Calu3 (cell line): ENCODE measurements around the gene CNTNAP1. TPM values are rescaled to one million over a fixed set of nuclear protein-coding genes. Genes with fewer than 3 reads are reported as not detected.

ENCODE experiments used
- BruUV-seq: library from RNA; stranded (reverse); fragments of 400-500 nt; replicated peaks from 2 replicates; lab custom pipeline; 2021; lab: Mats Ljungman, UMichigan
- CTCF ChIA-PET: fragments of 300-600 bp; sonication (Branson Sonifier 250); formaldehyde crosslinking; loops from one replicate; lab custom pipeline; 2022; ENCODE audit warnings: antibody characterized with exemption; lab: Charles Lee
- DNase-seq: peaks from one replicate; pipeline ENCODE4 v3.0.0; 2022
- H3K27ac Mint-ChIP-seq: one replicate; pipeline ENCODE4 v1.8.0; 2022; ENCODE audit warnings: mixed read lengths; ENCODE audit not compliant: unreplicated experiment
- H3K27me3 Mint-ChIP-seq: one replicate; pipeline ENCODE4 v1.8.0; 2022; ENCODE audit warnings: mixed read lengths; ENCODE audit not compliant: unreplicated experiment
- H3K36me3 Mint-ChIP-seq: one replicate; pipeline ENCODE4 v1.8.0; 2022; ENCODE audit warnings: mild to moderate bottlenecking, moderate library complexity, mixed read lengths; ENCODE audit not compliant: insufficient read depth, unreplicated experiment
- H3K4me1 Mint-ChIP-seq: one replicate; pipeline ENCODE4 v1.8.0; 2022; ENCODE audit warnings: mild to moderate bottlenecking, low read depth, mixed read lengths; ENCODE audit not compliant: unreplicated experiment
- H3K4me3 Mint-ChIP-seq: one replicate; pipeline ENCODE4 v1.8.0; 2022; ENCODE audit warnings: mild to moderate bottlenecking, low read depth, moderate library complexity, mixed read lengths; ENCODE audit not compliant: unreplicated experiment
- H3K9me3 Mint-ChIP-seq: one replicate; pipeline ENCODE4 v1.8.0; 2022; ENCODE audit warnings: low read depth, mixed read lengths; ENCODE audit not compliant: unreplicated experiment
- CTCF ChIP-seq: fragments of 200-600 bp; IDR thresholded peaks from one replicate; pipeline ENCODE4 v1.8.0; 2022; ENCODE audit warnings: antibody characterized with exemption; ENCODE audit not compliant: unreplicated experiment
- intact Hi-C: fragments of 100-400 bp; cut with micrococcal nuclease; formaldehyde crosslinking; loops from one replicate; pipeline ENCODE4 v1.10.0; 2022; ENCODE audit not compliant: unreplicated experiment
- total RNA-seq: library from RNA; stranded (reverse); gene quantifications from 2 replicates; pipeline ENCODE4 v1.2.3, GENCODE V29; 2022

Gene CNTNAP1
- total RNA-seq, 1 experiment from 2014 or later = 1.3 TPM

- peaks cover 68% of the 10 kb centered on the region for H3K36me3 Mint-ChIP-seq
- CTCF ChIA-PET = interaction anchor here (0.8 to 6.3 kb wide), 11 partner anchors 12 to 112 kb away, joined by 3 to 66 read pairs (median 5); partner anchors contain the start of genes MLX, PSMC3IP, RETREG3 and TUBG1
- no peak overlapping the region for H3K27ac Mint-ChIP-seq
These were observed 2.6 kb upstream of the CNTNAP1 start for GRCh38 chr17:42679492-42680330.

GRCh38 chr17:42680331-42680808, 2.0 kb upstream of the CNTNAP1 start:
- peak overlapping the region; percentile 73 for H3K27ac Mint-ChIP-seq
- peaks cover 35% of the 10 kb centered on the region for H3K27me3 Mint-ChIP-seq
- H3K4me1 Mint-ChIP-seq = peaks cover 52% of the 10 kb centered on the region
- no peak for TF ChIP-seq CTCF
- BruUV-seq = no TSS peak
- peak overlapping the region; percentile 93 for H3K4me3 Mint-ChIP-seq
- CTCF ChIA-PET = interaction anchor here (0.6 to 6.3 kb wide), 5 partner anchors 56 to 102 kb away, joined by 3 to 66 read pairs (median 16); partner anchors contain the start of genes PSMC3IP, RETREG3 and TUBG1
- no peaks in the 10 kb centered on the region for H3K9me3 Mint-ChIP-seq
- intact Hi-C loops = no loop called here
- no peak for DNase-seq
- peaks cover 61% of the 10 kb centered on the region for H3K36me3 Mint-ChIP-seq

More at GRCh38 chr17:42679492-42680330, 2.6 kb upstream of the CNTNAP1 start:
- H3K4me1 Mint-ChIP-seq = peaks cover 55% of the 10 kb centered on the region
- peaks cover 35% of the 10 kb centered on the region for H3K27me3 Mint-ChIP-seq
- intact Hi-C loops = loop anchor here (5.0 to 10.0 kb wide), 3 partner anchors 72 to 102 kb away; partner anchors contain the start of genes PSMC3IP, RAMP2, RETREG3 and TUBG1
- no TSS peak for BruUV-seq
- H3K4me3 Mint-ChIP-seq = peak overlapping the region; percentile 93
- no peaks in the 10 kb centered on the region for H3K9me3 Mint-ChIP-seq
- TF ChIP-seq CTCF = peak; percentile 96
- peak; percentile 95 for DNase-seq

- Mint-ChIP-seq H3K27ac (no peak overlapping the region), H3K36me3 (peaks cover 36% of the 10 kb centered on the region), H3K27me3 (peaks cover 35% of the 10 kb centered on the region), H3K9me3 (no peaks in the 10 kb centered on the region), H3K4me1 (peaks cover 44% of the 10 kb centered on the region), H3K4me3 (peak overlapping the region; percentile 71)
- intact Hi-C loops = no loop called here
- no TSS peak for BruUV-seq
- no peak for TF ChIP-seq CTCF
- DNase-seq = peak; percentile 54
- CTCF ChIA-PET = interaction anchor here (0.6 to 2.0 kb wide), 9 partner anchors 8 to 1390 kb away, joined by 3 to 19 read pairs (median 4); partner anchors contain the start of genes PSMC3IP, RETREG3 and TUBG1
These were observed 532 bp downstream of the CNTNAP1 start for GRCh38 chr17:42682722-42683403.

GRCh38 chr17:42683407-42684034, 1.2 kb downstream of the CNTNAP1 start:
- peaks cover 30% of the 10 kb centered on the region for H3K36me3 Mint-ChIP-seq
- H3K27me3 Mint-ChIP-seq = peaks cover 36% of the 10 kb centered on the region
- CTCF ChIA-PET = interaction anchor here (0.6 to 2.0 kb wide), 10 partner anchors 9 to 1389 kb away, joined by 3 to 19 read pairs (median 4); partner anchors contain the start of genes PSMC3IP, RETREG3 and TUBG1
- DNase-seq = no peak
- H3K4me1 Mint-ChIP-seq = peaks cover 38% of the 10 kb centered on the region
- no peaks in the 10 kb centered on the region for H3K9me3 Mint-ChIP-seq
- no peak overlapping the region for H3K27ac Mint-ChIP-seq
- intact Hi-C loops = no loop called here
- BruUV-seq = no TSS peak
- H3K4me3 Mint-ChIP-seq = peak overlapping the region; percentile 71
- no peak for TF ChIP-seq CTCF
